ENCODE data around the gene COA6.

Gene COA6, protein sequence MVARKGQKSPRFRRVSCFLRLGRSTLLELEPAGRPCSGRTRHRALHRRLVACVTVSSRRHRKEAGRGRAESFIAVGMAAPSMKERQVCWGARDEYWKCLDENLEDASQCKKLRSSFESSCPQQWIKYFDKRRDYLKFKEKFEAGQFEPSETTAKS

DNA sequence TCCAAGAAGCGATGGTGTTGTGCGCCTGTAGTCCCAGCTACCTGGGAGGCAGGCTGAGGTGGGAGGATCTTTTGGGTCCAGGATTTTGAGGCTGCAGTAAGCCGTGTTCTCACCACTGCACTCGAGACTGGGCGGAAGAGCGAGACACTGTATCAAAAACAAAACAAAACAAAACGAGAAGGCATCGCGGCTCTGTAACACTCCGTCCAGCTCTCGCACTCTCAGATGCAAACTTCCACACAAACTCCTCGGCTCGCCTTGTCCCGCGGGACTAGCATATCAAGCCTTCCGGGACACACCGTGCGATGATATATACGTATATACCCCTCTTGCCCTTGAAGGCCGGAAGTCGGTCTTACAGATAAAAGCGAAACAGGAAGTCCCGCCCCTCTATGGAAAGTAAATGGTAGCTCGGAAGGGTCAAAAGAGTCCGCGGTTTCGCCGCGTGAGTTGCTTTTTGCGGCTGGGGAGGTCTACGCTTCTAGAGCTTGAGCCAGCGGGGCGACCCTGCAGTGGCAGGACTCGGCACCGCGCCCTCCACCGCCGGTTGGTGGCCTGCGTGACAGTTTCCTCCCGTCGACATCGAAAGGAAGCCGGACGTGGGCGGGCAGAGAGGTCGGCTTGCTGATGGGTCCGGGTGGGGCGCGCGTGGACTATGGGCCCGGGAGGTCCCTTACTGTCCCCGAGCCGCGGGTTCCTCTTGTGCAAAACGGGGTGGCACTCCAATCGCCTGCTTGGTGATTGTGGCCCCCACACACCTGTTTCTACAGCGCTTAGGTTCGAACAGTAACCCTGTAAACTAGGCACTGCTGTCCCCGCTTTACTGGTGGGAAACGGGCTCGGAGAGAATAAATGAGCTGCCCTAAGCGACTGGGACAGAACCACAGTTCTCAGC is at the start of gene COA6:
TSS of gene COA6 (plus strand) at position 393 of the 895 bp plus-strand sequence. CDS start at position 404, 11 bp downstream.
- DNase-seq (ENCODE audit: extremely low read depth in 1 of 2, low read depth in 1 of 2), result peak; percentile 72 to 80

DNA sequence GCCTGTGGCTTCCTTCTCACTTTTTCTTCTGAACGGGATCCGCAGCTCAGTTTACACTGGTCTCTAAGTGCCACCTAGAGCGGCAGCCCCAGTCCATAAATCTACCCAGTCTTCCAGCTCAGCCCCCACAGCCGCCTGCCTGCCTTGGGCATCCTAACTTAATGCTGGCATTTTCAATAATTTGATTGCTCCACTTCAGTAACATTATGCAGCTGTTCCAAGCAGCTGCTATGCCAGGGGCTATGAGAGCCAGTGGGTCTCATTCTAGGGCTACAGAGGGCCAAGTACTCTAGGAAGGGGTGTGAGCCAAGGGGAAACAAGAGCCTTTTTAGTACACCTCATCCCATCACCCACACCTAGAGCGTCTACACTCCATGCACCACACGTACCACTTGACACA is 48.4 kb upstream of the COA6 start:
- DNase-seq (ENCODE audit: extremely low read depth in 1 of 2, low read depth in 1 of 2), result no peak

DNA sequence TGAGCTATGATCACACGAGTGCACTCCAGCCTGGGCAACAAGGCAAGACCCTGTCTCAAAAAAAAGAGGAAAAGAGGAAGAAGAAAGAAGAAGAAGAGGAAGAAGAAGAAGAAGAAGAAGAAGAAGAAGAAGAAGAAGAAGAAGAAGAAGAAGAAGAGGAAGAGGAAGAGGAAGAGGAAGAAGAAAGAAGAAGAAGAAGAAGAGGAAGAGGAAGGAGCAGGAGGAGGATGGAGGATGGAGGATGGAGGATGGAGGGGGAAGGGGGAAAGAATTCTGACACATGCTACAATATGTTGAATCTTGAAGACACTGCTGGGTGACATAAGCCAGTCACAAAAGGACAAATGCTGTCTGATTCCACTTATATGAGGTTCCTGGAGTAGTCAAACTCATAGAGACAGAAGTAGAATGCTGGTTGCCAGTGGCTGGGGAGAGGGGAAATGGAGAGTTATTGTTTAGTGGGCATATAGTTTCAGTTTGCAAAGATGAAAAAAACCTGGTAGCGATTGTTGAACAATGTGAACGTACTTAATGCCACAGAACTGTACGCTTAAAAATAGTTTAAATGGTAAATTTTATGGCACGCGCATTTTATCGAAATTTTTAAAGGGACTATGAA is 47.3 kb upstream of the COA6 start:
- DNase-seq (ENCODE audit: extremely low read depth in 1 of 2, low read depth in 1 of 2), result no peak

GRCh38 chr1:234326497-234327366 is 46.5 kb upstream of the COA6 start:
- peak in 1 of 2 donors; percentile 51 for DNase-seq (ENCODE audit: extremely low read depth in 1 of 2, low read depth in 1 of 2)

GRCh38 chr1:234327577-234328164 is 45.6 kb upstream of the COA6 start:
- DNase-seq (ENCODE audit: extremely low read depth in 1 of 2, low read depth in 1 of 2), result no peak

GRCh38 chr1:234330843-234331215 is 42.4 kb upstream of the COA6 start:
- DNase-seq (ENCODE audit: extremely low read depth in 1 of 2, low read depth in 1 of 2), result no peak

DNA sequence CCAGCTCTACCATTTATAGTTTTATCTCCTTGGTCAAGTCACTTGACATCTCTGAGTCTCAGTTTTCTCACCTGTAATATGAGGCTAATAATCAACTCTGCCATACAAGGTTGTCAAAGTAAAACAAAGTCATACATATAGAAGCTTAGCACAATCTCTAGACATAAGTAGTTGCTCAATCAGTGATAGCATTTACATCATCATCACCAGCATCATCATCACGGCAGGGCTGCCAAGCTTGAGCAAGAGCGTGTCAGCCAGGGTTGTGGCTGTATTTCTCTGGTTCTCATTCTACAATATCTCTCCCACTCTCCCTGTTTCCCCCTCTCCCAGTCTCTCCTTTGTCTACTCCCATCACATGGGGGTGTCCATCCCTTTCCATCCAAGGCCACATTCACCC is 41.7 kb upstream of the COA6 start:
- no peak for DNase-seq (ENCODE audit: extremely low read depth in 1 of 2, low read depth in 1 of 2)

DNA sequence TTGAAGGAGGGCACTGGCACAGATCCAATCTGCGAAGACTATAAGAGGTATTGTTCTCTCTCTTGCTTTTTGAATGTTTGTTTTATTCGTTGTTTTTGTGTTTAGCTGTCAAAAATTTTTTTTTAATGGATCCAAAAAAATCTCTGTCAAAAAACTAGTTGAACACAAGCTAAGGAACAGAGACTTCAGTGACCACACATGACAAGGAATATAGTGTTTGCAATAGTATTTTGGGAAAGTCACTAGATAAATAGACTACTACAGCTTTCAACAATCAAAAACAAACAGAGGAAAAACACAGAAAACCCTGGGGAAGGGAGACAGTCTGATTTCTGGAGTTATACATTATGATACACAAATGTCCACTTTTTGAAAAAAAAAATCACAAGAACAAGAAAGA is 36.9 kb upstream of the COA6 start:
- DNase-seq (ENCODE audit: extremely low read depth in 1 of 2, low read depth in 1 of 2), result no peak

GRCh38 chr1:234337233-234337632 is 36.0 kb upstream of the COA6 start:
- DNase-seq (ENCODE audit: extremely low read depth in 1 of 2, low read depth in 1 of 2), result no peak

GRCh38 chr1:234340528-234340927 is 32.7 kb upstream of the COA6 start:
- no peak for DNase-seq (ENCODE audit: extremely low read depth in 1 of 2, low read depth in 1 of 2)

GRCh38 chr1:234342774-234343173 is 30.5 kb upstream of the COA6 start:
- no peak for DNase-seq (ENCODE audit: extremely low read depth in 1 of 2, low read depth in 1 of 2)

- DNase-seq (ENCODE audit: extremely low read depth in 1 of 2, low read depth in 1 of 2), result no peak
Measured at GRCh38 chr1:234345237-234345636, 28.0 kb upstream of the COA6 start.

DNA sequence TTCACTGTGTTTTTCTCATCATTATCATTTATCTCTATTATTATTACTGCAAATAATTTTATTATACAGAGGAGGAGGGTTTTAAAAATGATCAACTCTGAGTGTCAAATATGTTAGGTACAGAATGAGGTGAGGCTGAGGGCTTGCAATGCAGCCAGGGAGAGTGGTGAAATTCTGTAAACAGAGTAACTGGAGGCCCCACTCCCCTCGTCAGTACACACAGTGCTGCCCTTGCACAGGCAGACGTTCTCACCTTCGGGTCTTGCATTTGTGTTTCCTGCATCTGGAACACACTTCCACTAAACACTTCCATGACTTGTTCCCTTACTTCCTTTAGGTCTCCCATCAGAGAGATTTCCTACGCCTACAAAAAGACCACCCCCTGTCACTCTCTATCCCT is 24.3 kb upstream of the COA6 start:
- DNase-seq (ENCODE audit: extremely low read depth in 1 of 2, low read depth in 1 of 2), result no peak

DNA sequence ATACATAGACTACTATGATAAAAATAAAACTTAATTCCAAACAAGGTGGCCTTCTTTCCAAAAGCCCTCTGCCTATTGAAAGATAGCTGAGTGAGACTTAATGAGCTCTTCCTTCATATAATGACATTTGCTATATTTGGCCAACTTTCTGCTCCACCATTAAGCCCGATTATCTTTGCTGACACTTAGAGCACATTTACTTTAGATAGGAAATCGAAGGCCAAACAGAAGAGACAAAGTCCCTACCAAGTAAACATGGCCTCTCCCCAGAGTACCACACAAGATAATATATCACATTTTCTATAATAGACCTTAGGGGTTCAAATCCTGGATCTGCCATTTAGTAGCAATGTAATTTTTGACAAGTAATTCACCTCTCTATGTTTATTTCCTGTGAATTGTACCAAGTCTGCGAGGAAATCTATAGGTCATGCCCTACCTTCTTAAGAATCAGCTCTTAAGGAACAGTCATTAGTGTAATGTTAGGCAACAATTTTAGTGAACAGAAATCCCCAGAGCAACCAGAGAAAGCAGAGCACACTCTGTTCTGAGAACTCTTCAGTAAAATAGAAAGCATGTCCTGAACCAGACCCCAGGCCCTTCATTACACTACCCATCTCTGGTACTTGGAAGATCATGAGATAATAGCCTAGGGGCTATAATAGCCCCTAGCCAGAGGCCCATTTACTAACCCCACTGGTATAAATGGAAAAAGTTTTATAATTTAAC is 17.3 kb upstream of the COA6 start:
- DNase-seq (ENCODE audit: extremely low read depth in 1 of 2, low read depth in 1 of 2), result no peak

DNA sequence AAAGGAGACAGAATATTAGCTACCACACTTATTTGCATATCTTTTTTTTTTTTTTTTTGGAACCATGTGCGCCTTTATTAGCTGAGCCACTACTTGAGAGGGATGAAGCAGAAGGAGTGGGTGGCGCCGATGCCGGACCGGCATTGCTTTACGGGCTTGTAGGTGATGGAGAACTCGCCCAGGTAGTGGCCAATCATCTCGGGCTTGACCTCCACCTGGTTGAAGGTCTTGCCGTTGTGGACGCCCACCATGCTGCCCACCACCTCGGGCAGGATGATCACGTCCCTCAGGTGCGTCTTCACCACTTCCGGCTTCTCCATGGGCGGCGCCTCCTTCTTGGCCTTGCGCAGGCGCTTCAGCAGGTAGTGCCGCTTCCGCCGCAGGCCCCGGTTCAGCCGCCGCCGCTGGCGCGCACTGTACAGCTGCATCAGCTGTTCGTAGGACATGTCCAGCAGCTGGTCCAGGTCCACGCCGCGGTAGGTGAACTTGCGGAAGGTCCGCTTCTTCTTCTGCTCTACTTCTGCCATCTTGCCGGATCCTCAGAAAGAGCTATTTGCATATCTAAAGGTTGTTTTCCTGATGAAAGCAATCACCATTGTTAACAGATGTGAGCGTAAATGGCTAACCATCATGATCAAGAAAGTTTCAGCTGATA is 16.5 kb upstream of the COA6 start:
- DNase-seq (ENCODE audit: extremely low read depth in 1 of 2, low read depth in 1 of 2), result peak in 1 of 2 donors; percentile 17

DNA sequence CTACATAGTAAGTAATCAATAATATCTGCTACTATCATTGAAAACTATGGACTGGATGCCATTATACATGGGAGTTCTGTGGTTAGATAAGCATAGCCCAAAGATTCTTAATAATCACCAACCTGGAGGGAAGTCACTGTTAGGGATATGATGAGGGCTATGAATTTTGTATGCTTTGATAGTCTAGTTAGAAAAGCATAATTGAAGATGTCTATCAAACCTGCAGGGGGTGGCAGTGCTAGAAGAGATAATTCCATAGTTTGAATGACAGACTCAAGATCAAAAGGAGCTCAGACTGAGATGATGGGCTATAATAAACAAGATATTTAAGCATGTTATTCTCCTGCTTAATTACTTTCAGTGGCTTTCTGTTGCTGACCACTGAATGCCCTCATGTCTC is 15.4 kb upstream of the COA6 start:
- no peak for DNase-seq (ENCODE audit: extremely low read depth in 1 of 2, low read depth in 1 of 2)

DNA sequence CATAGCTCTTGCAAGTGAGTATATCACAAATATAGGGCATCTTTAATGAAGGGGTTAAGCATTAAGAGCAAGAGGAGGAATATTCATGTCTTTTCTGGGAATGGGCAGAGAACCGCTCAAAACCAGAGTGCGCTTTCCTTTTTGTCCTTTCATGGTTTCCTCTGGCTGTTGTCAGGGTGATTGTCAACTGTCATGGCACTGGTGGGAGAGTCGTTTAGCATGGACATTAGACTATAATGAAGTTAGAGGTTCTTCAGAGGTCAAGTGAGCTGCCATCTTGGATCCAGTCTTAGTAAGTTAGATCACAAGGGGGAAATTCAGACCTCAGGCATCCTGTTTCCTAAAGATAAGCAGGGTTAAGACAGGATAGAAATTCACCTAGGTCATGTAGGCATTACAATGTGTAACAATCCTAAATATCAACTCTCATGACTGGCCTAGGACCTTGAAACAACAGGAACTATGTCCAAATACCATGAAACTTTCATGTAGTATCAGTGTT is 12.1 kb upstream of the COA6 start:
- DNase-seq (ENCODE audit: extremely low read depth in 1 of 2, low read depth in 1 of 2), result no peak

DNA sequence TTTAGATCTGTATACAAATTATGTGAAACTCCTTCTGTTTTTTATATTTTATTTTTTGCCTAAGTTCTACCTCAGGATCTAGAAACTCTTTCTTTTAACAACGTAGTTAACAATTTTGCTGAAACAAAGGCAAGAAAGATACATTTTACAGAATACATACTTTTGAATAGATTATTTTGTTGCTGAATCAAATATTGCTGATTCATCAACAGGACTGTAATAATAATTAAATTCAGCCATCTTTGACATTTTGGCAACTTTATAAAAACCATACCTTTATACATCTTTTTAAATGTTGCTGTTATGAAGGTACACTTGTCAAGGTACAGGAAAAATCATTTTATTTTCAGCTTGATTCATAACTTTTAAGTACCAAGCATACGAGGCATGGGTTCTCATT is 10.7 kb upstream of the COA6 start:
- no peak for DNase-seq (ENCODE audit: extremely low read depth in 1 of 2, low read depth in 1 of 2)

DNA sequence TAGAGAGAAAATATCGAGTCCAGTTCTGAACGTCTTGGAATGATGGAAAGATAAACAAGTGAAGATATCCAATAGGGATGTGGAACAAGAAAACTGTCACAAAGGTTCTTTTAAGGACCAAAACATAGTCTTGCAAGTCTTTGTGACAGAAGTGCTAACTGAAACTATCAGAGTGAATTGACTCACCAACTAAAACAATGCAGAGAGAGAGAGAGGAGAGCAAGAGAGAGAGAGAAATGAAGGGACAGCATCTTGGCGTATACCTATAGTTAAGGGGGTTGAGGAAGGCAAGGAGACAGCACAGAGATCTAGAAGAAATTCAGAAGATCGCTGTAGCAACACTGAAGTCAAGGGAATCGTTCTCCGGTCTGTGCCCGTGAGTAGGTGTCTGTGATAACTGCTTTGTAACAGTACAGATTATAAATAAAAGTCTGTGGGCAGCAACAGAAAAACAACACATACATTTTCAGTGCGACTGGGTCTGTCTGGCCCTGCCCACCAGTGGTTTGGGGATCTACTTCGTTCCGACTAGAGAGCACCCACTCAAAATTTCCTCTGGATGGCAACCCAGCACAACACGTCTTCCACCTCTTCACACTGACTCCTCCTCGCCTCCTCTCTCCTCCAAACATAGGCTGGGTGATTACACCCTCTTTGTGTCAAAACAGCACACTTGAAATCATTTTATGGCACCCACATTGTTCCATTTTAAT is 4.8 kb upstream of the COA6 start:
- DNase-seq (ENCODE audit: extremely low read depth in 1 of 2, low read depth in 1 of 2), result no peak

All from activated CD8-positive, alpha-beta memory T cell treated with anti-CD3 and anti-CD28 coated beads for 1 hour (primary cell).